ENCODE results near the gene HSD17B1.

GRCh38 chr17:42536372-42537155, 16.2 kb upstream of the HSD17B1 start:
- TF ChIP-seq, protein P1, sequence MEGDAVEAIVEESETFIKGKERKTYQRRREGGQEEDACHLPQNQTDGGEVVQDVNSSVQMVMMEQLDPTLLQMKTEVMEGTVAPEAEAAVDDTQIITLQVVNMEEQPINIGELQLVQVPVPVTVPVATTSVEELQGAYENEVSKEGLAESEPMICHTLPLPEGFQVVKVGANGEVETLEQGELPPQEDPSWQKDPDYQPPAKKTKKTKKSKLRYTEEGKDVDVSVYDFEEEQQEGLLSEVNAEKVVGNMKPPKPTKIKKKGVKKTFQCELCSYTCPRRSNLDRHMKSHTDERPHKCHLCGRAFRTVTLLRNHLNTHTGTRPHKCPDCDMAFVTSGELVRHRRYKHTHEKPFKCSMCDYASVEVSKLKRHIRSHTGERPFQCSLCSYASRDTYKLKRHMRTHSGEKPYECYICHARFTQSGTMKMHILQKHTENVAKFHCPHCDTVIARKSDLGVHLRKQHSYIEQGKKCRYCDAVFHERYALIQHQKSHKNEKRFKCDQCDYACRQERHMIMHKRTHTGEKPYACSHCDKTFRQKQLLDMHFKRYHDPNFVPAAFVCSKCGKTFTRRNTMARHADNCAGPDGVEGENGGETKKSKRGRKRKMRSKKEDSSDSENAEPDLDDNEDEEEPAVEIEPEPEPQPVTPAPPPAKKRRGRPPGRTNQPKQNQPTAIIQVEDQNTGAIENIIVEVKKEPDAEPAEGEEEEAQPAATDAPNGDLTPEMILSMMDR (IDR thresholded peaks at IDR 0.05; ENCODE audit: low read length) = no peak
- no peak for TF ChIP-seq EZH2phosphoT487 (IDR thresholded peaks at IDR 0.05; ENCODE audit: low read length)
